ENCODE measurements around the gene ZPLD1. TPM values are rescaled to one million over a fixed set of nuclear protein-coding genes. Genes with fewer than 3 reads are reported as not detected.

The ZPLD1 gene
- total RNA-seq, 1 experiment from 2014 or later, result not detected

GRCh38 chr3:102419786-102420185 is 15.0 kb upstream of the ZPLD1 start:
- POLR2A ChIA-PET, result no interaction called here
- intact Hi-C loops (cut with micrococcal nuclease), result no loop called here
- Histone ChIP-seq H3K27me3 (ENCODE audit: insufficient read depth, low read length) (no peaks in the 10 kb centered on the region), H3K4me3 (replicated peaks in 1 of 2; ENCODE audit: low read depth in 1 of 2, low read length in 2 of 2) (no peak overlapping the region), H3K36me3 (ENCODE audit: control insufficient read depth in 1 of 2, insufficient read depth in 2 of 2, low read length in 2 of 2) (no peaks in the 10 kb centered on the region), H3K4me1 (ENCODE audit: control insufficient read depth in 1 of 2, insufficient read depth in 2 of 2, low read length in 2 of 2) (no peaks in the 10 kb centered on the region), H2AFZ (ENCODE audit: low read depth, low read length, poor library complexity, severe bottlenecking) (no peak overlapping the region), H4K20me1 (ENCODE audit: insufficient read depth) (no peaks in the 10 kb centered on the region), H3K79me2 (ENCODE audit: insufficient read depth, low read length) (no peaks in the 10 kb centered on the region), H3K4me2 (ENCODE audit: low read length) (no peak overlapping the region), H3K9me3 (ENCODE audit: control insufficient read depth in 1 of 2, insufficient read depth in 1 of 2, low read depth in 1 of 2, low read length in 2 of 2) (no peaks in the 10 kb centered on the region), H3K9ac (ENCODE audit: low read length) (no peak overlapping the region), H3K27ac (ENCODE audit: low read depth, low read length) (no peak overlapping the region), H3K9me2 (ENCODE audit: insufficient read depth) (no peaks in the 10 kb centered on the region)
- no peak for ATAC-seq
- BruUV-seq (replicated peaks), result no TSS peak
- RAD21 ChIA-PET (ENCODE audit: low non-redundant PET in 1 of 2, low total read pairs in 2 of 2, uncharacterized antibody in 2 of 2, unreplicated experiment in 2 of 2), result no interaction called here
- no peak for TF ChIP-seq POLR2A (IDR thresholded peaks at IDR 0.05; ENCODE audit: borderline replicate concordance, extremely low read depth, insufficient read depth, insufficient read length)
- TF ChIP-seq EGR1 (IDR thresholded peaks at IDR 0.05; ENCODE audit: low read depth), result no peak
- TF ChIP-seq EZH2phosphoT487 (IDR thresholded peaks at IDR 0.05; ENCODE audit: borderline replicate concordance), result no peak
- TF ChIP-seq EZH2 (IDR thresholded peaks at IDR 0.05), result no peak
- no peak for TF ChIP-seq REST (IDR thresholded peaks at IDR 0.05; ENCODE audit: low read depth)
- TF ChIP-seq ATF3 (IDR thresholded peaks at IDR 0.05), result no peak
- TF ChIP-seq ZNF274 (IDR thresholded peaks at IDR 0.05; ENCODE audit: low read depth, low read length), result no peak
- TF ChIP-seq POLR2AphosphoS5 (IDR thresholded peaks at IDR 0.05; ENCODE audit: low read depth, low read length), result no peak
- no peak for TF ChIP-seq MAX (IDR thresholded peaks at IDR 0.05)
- TF ChIP-seq YY1 (IDR thresholded peaks at IDR 0.05; ENCODE audit: extremely low read depth, insufficient replicate concordance, low read depth, low read length), result no peak
- no peak for TF ChIP-seq SP1 (IDR thresholded peaks at IDR 0.05; ENCODE audit: low read depth)
- no peak for TF ChIP-seq CBX3 (IDR thresholded peaks at IDR 0.05; ENCODE audit: low read depth)
- TF ChIP-seq ZFX (IDR thresholded peaks at IDR 0.05), result no peak
- CTCF ChIA-PET, result no interaction called here
- DNase-seq (ENCODE audit: low read depth, low spot score), result no peak

All from HCT116 (cell line).